Measurements from ENCODE around the gene PRPF19. TPM values are rescaled to one million over a fixed set of nuclear protein-coding genes. Genes with fewer than 3 reads are reported as not detected.

The PRPF19 gene
- 94.9 TPM for total RNA-seq

DNA sequence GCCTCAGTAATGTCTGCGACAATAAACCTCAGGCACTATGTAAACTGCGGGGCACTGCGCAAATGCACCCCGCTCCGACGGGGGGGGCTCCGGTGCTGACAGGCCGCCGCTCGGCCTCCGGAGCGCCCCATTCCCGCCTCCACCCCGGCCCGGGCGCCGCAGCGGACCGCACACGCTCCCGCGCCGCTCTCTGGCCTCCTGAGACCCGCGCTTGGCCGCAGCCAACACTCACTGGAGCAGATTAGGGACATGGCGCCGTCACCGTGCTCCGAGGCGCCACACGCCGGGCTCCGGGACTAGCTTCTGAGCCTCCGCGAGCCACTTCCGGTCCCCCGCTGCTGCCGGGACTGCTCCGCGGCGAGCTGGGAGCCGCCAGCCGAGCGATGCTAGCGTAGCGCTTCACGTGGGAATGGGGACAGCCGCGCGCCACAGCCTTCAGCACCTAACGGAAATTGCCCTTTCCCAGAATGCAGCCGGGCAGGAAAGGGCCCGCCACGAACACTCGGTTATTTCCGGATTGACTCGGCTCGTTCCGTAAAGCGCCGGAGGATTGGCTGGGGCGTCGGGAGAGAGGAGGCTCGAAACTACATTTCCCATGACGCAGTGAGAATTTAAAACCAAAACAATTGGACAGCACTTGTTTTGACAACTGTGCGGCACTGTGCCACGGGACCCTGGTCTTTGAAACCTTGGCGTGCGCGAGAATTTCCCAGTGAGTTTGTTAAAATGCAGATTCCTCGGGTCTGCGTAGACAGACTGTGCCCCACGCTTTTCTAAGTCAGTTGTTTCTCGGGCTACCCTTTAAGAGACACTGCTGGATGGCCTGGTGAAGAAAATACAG is at the start of gene PRPF19:
PRPF19 (minus strand) TSS at position 454 of the 841 bp plus-strand sequence; CDS start at position 251, 203 bp downstream.
- peak; percentile 94 for ATAC-seq

DNA sequence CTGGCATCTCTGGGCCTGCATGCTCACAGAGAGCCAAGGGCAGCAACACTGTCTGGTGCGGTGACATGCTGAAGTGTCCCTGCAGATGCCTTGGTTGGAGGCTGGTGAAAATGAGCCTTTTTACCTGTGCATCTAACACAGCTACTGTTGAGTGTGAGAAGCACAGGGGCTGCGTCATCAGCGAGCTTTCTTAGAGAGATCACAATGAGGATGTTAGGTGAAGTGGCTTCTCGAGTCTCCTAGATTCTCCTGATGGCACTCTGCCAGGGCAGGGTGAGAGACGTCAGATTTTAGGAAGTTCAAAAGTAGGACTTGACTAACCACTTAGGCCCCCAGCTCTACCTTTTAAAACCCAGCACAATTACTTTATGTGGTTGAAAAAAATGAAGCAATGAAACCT is 49.2 kb upstream of the PRPF19 start:
- ATAC-seq: no peak

DNA sequence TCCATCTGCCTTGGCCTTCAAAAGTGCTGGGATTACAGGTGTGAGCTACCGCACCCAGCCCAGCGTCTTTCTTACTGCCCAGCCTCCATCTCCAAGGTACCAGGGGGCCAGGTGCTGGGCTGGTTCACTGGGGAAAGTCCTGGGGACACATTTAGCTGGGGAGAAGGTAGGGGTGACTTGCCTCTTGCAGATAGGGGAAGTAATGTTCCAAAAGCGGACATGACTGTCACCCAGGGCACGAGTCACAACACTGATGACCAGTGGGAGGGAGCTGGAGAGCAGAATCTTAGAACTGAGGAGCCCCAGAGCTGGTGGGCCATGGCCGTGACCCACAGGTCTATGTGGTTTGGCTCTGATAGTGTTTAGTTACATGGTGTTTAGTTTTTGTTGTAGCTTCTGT is 48.0 kb upstream of the PRPF19 start:
- ATAC-seq: no peak

- ATAC-seq: no peak
Measured at GRCh38 chr11:60953781-60954180, 47.4 kb upstream of the PRPF19 start.

DNA sequence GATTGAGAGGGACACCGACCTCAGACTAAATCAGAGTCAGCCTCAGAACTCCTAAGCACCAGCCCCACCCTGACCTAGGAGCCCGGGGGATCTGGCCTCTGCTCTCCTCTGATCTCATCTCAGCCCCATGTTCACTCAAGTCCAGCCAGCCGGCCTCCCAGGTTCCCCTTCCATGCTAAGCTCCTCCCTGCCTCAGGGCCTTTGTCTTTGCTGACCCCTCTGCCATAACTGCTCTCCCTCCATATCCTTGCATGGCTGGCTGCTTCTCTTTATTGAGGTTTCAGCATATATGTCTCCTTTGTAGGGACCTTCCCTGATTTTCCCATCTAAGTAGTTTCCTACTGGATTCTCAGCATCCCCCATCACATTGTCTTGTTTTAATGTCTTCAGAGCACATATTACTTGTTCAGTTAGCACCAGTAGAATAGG is 46.4 kb upstream of the PRPF19 start:
- ATAC-seq: no peak

GRCh38 chr11:60951904-60952741 is 45.7 kb upstream of the PRPF19 start, which contains the start of gene SLC15A3:
Gene SLC15A3, minus strand, starts transcription at chr11:60952176. Its CDS starts 625 bp downstream, at chr11:60951551.
- ATAC-seq: peak; percentile 66

- ATAC-seq: peak; percentile 17
Measured at GRCh38 chr11:60951606-60951903, 45.2 kb upstream of the PRPF19 start.

DNA sequence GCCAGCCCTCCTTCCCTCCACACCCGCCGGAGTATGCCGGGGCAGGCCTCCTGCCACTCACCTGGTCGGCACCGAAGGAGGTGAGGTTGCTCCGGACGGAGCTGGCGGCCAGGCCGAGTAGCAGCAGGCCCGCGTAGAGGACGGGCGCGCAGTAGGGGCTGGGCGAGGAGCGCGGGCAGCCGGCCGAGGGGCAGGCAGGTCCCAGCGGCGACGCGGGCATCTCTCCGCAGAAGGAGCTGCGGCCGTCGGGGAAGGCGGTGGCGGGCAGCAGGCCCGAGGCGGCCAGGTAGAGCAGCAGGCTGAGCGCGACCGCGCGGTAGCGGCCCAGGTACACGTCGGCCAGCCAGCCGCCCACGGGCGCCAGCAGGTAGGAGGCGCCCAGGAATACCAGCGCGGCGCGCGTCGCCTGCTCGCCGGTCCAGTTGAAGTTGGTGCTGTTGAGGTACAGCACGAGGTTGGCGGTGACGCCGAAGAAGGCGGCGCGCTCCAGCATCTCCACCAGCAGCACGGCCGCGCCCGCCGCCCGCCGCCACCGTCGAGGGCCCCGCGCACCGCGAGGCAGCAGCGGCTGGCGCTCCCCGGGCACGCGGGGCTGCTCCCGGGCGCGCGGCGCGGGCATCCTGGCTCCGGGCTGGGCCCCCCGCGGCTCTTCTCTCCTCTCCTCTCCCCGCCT is 44.7 kb upstream of the PRPF19 start:
- peak; percentile 38 for ATAC-seq

GRCh38 chr11:60950024-60950423 is 43.6 kb upstream of the PRPF19 start:
- ATAC-seq: no peak

DNA sequence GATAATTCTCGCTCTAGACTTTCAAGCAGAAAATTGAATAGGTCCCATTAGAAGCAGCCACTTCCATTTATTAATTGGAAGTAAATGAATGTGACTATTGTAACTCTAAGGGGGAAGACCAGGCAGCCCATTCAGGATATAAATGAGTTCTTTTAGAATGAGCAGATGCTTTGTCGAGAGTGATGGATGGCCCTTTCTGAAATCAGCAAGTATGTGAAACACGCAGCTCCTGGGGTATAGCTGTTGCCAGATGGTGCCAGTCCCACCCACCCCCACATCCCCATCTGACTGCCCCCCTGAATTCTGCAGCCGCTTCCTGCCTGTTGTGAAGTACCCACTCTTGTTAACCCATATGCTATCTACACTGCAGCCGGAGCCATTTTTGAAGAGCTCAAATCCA is 41.9 kb upstream of the PRPF19 start:
- ATAC-seq: no peak

- no peak for ATAC-seq
Measured at GRCh38 chr11:60947700-60948099, 41.3 kb upstream of the PRPF19 start.

DNA sequence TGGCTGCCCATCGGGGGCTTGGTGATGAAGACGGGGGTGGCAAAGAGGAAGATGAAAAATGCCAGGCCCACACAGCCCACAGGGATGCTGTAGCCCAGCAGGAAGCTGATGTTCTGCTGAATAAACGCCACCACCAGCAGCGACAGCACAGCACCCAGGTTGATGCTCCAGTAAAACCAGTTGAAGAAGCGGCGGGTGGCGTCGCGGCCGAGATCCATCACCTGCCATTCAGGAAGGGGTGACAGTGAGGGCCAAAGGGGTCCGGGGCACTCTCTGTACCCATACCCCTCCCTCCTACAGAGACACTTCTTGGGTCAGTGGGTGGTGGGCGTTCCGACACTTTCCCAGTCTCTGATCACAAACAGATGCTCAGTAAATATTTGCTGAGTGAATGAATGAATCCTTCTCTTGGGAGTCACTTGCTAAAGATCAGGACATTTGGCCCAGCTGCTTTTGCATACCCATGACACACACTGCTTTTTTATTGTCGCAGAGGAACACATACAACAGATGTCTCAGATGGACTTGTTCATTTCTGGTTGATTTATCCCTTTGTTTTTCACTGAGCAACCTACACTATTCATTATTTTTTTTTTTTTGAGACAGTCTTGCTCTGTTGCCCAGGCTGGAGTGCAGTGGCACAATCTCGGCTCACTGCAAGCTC is 40.3 kb upstream of the PRPF19 start:
- ATAC-seq: no peak

DNA sequence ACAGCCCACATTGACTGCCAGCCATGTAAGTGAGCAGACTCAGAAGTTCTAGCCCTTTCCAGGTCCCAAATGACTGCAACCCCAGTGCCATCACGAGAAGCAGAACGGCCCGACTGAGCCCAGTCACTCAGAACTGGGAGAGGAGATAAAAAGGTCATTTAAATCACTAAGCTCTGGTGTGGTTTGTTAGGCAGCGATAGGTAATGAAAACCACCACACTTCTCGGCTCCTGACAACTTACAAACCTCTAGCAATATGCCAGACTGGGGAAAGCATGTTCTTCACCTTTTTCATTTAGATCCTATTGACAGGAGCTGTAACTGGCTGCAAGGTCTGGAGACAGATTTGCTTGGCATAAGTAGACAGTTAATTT is 38.9 kb upstream of the PRPF19 start:
- no peak for ATAC-seq

GRCh38 chr11:60944490-60945294 is 38.3 kb upstream of the PRPF19 start:
- no peak for ATAC-seq

- peak; percentile 96 for ATAC-seq
Measured at GRCh38 chr11:60942970-60943565, 36.7 kb upstream of the PRPF19 start.

DNA sequence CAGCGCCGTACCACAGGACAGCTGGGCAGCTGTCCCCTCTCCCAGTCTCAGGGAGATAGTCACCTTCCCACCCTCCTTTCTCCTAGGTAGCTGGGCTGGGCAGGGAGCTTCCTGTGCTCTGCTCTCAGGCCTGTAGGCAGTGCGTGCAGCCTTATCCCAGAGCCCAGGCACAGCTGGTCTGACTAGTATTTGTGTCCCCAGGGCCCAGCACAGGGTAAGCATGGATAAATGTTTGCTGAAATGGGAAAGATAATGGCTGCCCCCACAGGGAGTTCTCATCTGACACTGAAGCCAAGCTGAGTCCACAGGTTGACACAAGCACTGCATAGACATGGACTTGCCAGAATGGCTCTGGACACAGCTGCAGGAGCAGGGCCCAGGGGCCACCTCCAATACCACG is 35.8 kb upstream of the PRPF19 start:
- peak; percentile 59 for ATAC-seq

GRCh38 chr11:60941371-60942119 is 35.2 kb upstream of the PRPF19 start:
- ATAC-seq: no peak

DNA sequence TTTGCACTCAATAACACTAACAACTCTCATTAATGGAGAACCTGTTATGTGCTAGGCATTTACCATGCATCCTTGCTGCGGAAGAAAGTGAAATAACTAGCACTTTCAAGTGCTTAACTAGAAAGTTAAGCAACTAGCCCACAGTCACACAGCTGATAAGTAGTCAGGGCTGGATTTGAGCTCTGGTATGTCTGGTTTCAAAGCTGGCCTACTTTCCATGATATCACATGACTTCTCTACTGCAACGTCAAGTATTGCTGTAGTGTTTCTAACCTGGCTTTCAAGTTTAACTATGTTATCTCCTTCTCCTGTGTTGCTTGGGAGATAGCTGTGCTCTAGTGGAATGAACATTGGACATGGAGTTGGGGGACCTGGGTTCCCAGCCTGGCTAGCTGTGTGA is 33.5 kb upstream of the PRPF19 start:
- peak; percentile 32 for ATAC-seq

GRCh38 chr11:60939301-60939700 is 32.9 kb upstream of the PRPF19 start:
- ATAC-seq: no peak

- no peak for ATAC-seq
Measured at GRCh38 chr11:60938500-60938899, 32.1 kb upstream of the PRPF19 start.

DNA sequence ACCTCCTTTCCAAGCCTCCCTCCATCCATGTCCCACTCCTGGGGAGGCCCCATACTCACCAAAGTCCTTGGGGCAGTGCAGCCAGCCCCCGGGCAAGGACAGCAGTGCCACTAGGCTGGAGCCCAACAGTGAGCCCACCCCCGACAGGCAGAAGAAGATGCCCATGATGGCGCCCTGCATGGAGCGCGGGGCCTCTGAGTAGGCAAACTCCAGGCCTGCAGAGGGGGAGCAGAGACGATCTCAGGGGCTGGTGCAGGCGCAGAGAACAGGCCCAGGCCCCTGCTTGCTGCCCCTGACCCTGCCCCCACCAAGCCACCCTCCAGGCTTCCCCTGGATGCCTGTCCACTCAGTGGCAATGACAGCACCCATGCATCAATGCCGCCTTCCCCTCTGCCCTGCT is 31.4 kb upstream of the PRPF19 start:
- no peak for ATAC-seq
